GM19372 (cell line): ENCODE results near the gene PRKCI.
"Not testable (repeated sequence)": the region's sequence is repeated elsewhere in the genome, so short reads cannot be mapped to it uniquely, and the experiment has no call there.

Experiments used
- ATAC-seq: cut with Tn5 transposase; IDR thresholded peaks from one replicate; pipeline ENCODE4 v1.9.1; 2021; ENCODE audit warnings: mild to moderate bottlenecking, low read depth, moderate library complexity; ENCODE audit not compliant: unreplicated experiment

The PRKCI gene

GRCh38 chr3:170221924-170222646, at the start of gene PRKCI:
PRKCI (plus strand) TSS chr3:170222424; CDS start chr3:170222670, 246 bp downstream.
- ATAC-seq = peak; percentile 97

GRCh38 chr3:170178651-170179050, 43.6 kb upstream of the PRKCI start:
- ATAC-seq = no peak

- ATAC-seq = no peak
These were observed 42.8 kb upstream of the PRKCI start for GRCh38 chr3:170179432-170179831.

DNA sequence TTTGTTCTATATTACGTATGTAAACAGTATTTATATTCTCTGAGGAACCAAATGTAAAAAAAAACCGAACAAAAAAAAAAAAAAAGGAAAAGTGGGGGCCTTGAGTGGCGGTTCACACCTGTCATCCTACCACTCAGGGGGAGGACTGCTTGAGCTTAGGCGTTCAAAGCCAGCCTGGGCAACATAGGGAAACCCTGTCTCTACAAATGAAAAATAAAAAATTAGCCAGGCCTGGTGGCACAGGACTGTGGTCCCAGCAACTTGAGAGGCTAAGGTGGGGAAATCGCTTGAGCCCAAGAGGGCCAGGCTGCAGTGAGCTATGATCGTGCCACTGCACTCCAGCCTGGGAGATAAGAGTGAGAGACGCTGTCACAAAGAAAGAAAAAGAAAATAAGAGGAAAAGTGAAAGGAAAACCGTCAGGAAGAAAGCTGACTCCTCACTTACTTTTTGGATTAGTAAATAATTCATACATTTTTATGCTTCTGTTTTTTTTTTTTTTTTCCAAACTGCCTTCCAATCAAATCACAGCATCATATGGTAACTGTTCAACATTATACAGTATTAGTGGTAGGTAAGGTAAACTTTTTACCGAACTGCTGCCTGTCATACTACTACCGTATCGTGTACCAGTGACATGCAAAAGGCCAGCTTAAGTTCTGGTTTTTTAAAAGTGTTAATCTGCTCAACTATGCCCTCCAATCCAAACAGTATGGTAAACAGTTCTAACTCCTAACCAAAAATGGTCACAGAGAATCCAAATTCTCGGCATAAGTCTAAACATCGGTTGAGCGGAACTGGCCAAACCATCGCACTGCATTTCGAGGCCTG, 41.9 kb upstream of the PRKCI start:
- ATAC-seq = peak; percentile 10

GRCh38 chr3:170180908-170181885, 41.0 kb upstream of the PRKCI start, which contains the start of gene PHC3:
PHC3 (minus strand) TSS chr3:170181733; CDS start chr3:170181715, 18 bp downstream.
- peak; percentile 68 for ATAC-seq

- ATAC-seq = peak; percentile 44
These were observed 32.6 kb upstream of the PRKCI start for GRCh38 chr3:170189398-170190256.

DNA sequence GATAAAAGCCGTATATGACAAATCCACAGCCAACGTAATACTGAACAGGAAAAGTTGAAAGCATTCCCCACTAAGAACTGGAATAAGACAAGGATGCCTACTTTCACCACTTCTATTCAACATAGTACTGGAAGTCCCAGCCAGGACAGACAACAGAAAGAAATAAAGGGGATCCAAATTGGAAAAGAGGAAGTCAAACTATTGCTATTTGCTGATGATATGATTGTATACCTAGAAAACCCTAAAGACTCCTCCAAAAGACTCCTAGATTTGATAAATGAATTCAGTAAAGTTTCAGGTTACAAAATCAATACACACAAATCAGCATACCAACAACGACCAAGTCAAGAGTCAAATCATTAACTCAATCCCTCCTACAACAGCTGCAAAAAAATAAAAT, 26.5 kb upstream of the PRKCI start:
- ATAC-seq = not testable (repeated sequence)

DNA sequence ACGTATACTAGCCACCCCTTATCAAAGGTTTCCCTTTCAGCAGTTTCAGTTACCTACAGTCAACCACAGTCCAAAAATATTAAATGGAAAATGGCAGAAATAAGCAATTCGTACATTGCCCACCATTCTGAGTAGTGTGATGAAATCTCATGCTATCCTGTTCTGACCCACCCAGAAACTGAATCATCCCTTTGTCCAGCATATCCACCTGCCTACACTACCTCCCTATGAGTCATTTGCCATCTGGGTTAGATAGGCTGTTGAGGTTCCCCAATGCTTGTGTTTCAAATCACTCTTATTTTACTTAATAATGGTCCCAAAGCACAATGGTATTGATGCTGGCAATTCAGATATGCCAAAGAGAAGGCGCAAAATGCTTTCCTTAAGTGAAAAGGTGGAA, 25.4 kb upstream of the PRKCI start:
- no peak for ATAC-seq

DNA sequence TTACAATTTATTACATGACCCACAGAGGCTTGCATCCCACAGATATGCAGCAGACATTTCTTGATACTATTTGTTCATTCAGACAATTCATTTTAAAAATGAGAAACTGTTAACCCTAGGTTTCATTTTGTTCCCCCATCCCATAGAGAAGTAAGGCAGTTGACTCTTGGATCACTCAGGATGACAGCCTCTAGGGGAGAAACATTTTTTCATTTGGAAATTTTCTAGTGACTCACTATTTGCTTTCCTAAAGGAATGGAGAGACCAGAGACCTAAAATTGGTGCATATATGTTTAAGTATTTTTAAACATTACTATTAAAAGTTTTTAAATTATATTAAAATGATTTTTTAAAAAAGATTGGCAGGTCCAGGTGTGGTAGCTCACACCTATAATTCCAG, 21.2 kb upstream of the PRKCI start:
- ATAC-seq = no peak

- ATAC-seq = no peak
These were observed 20.7 kb upstream of the PRKCI start for GRCh38 chr3:170201527-170201926.

- no peak for ATAC-seq
These were observed 18.8 kb upstream of the PRKCI start for GRCh38 chr3:170203457-170203856.

DNA sequence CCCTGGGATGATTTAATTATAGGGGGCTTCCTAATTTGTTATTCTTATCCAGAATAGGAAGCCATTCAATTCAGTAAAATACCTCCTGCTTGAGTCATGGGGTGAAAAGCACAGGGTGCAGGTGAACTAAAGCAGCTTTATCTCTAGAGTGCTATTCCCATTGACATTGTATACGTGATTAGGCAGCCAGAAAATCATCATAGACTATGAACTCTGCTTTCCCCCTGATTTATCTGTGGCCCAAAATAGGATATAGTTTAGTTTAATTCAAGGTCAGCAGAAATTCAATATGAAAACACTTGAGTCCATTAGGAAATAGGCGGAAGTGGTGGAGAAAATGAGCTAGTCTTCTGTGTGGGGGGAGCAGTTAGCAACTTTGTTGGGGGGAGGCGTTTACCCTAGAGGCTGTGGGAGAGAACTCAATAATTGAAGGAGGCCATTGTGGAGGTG, 18.2 kb upstream of the PRKCI start:
- ATAC-seq = no peak

GRCh38 chr3:170204509-170204908, 17.7 kb upstream of the PRKCI start:
- ATAC-seq = no peak

DNA sequence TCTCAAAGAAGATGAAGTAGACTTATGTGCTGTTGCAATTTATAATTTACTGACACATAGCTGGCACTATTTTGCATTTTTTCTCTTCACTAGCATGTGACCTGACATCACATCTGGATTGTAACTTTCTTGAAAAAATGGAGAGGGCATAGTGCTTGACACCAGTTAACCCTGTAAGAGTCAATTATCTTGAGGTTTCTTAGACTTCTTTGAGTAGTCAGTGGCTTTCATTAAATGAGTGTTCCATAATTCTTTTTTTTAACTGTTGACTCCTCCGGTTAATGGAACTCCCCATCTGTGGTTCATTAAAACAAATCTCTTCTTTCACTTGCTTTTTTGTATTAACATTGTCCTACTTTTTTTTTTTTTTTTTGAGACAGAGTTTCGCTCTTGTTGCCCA, 16.9 kb upstream of the PRKCI start:
- no peak for ATAC-seq

DNA sequence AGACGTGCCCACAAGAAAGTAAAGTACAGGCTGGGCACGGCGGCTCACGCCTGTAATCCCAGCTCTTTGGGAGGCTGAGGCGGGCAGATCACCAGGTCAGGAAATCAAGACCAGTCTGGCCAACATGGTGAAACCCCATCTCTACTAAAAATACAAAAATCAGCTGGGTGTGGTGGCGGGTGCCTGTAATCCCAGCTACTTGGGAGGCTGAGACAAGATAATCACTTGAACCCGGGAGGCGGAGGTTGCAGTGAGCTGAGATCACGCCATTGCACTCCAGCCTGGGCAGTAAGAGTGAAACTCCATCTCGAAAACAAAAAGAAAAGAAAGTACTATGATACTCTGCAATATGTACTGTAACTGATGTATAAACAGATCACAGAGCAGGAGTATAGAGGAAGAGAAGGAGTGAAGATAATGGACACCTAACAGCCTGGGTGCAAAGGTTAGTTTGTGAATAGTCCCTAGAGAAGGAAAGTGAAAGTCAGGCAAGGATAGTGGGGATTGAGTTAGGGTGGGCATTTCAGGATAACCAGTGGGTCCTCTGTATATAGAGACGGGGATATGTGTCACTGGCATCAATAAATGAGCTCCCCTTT, 16.0 kb upstream of the PRKCI start:
- ATAC-seq = not testable (repeated sequence)

GRCh38 chr3:170207717-170208116, 14.5 kb upstream of the PRKCI start:
- no peak for ATAC-seq

DNA sequence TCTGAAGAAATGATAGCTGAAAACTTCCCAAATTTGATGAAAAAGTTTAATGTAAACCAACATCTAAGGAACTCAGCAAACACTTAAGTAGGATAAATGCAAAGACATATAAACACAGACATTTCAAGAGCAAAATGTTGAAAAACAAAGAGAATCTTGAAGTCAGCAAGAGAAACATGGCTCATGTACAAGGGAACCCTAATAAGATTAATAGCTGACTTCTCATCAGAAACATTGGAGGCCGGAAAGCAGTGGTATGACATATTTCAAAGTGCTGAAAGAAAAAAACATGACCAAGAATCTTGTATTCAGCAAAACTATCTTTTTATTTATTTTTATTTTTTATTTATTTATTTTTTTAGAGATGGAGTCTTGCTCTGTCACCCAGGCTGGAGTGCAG, 10.6 kb upstream of the PRKCI start:
- no peak for ATAC-seq

- no peak for ATAC-seq
These were observed 2.4 kb upstream of the PRKCI start for GRCh38 chr3:170219850-170220249.

GRCh38 chr3:170220871-170221270, 1.4 kb upstream of the PRKCI start:
- ATAC-seq = no peak
